ENCODE measurements around the gene ULK4.

DNA sequence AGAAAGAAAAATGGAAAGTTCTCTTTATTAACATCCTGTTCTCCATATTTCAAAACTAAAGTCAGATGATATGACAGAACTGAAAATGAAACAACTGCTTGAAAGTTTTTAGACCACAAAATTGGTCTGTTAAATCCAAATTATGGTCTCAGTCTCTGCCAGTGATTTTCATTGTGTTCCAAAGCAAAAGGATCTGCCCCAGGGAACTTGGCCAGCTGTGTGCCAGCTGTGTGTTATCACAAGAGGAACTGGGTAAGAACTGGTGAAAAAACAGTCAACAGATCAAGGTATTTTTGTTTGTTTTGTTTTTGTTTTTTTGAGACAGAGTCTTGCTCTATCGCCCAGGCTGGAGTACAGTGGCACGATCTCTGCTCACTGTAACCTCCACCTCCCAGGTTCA lies 439.3 kb downstream of the ULK4 start:
- TF ChIP-seq POLR2A (IDR thresholded peaks at IDR 0.05; ENCODE audit: low read depth, low read length) (no peak), TAF1 (IDR thresholded peaks at IDR 0.05; ENCODE audit: low read depth, low read length) (no peak), POLR2AphosphoS5 (IDR thresholded peaks at IDR 0.05; ENCODE audit: low read depth, low read length) (no peak)

All from GM12891 (cell line).